WI38 (cell line): Measurements from ENCODE around the gene COL4A6.

Experiments used
- H3K4me3 ChIP-seq: 2 replicates; pipeline ENCODE4 v1.5.1; 2011; ENCODE audit warnings: low read depth, mild to moderate bottlenecking, control low read depth, low read length
- TF ChIP-seq, protein P1 (sequence below): IDR thresholded peaks from 2 replicates; pipeline ENCODE4 v1.5.1; 2012; ENCODE audit warnings: low read depth, mild to moderate bottlenecking, control low read depth, low read length

Gene COL4A6

DNA sequence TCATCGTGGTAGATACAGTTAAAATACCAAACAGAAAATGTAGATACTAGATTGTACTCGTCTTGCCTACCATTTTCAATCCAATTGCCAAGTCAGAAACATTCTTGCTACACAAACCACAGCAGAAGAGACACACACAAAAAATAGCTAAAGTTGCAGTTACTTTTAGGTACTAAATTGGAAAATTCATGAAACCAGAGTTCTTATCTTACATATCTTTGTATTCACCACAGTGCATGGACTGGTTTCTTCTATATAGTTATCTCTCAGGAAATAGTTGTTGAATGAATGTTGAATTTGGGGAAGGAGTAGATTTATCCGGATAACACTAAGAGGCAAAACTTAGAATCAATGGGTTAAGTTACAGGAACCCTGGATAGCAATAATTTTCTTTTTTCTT is 15.6 kb upstream of the COL4A6 start:
- TF ChIP-seq, protein P1, sequence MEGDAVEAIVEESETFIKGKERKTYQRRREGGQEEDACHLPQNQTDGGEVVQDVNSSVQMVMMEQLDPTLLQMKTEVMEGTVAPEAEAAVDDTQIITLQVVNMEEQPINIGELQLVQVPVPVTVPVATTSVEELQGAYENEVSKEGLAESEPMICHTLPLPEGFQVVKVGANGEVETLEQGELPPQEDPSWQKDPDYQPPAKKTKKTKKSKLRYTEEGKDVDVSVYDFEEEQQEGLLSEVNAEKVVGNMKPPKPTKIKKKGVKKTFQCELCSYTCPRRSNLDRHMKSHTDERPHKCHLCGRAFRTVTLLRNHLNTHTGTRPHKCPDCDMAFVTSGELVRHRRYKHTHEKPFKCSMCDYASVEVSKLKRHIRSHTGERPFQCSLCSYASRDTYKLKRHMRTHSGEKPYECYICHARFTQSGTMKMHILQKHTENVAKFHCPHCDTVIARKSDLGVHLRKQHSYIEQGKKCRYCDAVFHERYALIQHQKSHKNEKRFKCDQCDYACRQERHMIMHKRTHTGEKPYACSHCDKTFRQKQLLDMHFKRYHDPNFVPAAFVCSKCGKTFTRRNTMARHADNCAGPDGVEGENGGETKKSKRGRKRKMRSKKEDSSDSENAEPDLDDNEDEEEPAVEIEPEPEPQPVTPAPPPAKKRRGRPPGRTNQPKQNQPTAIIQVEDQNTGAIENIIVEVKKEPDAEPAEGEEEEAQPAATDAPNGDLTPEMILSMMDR: no peak

DNA sequence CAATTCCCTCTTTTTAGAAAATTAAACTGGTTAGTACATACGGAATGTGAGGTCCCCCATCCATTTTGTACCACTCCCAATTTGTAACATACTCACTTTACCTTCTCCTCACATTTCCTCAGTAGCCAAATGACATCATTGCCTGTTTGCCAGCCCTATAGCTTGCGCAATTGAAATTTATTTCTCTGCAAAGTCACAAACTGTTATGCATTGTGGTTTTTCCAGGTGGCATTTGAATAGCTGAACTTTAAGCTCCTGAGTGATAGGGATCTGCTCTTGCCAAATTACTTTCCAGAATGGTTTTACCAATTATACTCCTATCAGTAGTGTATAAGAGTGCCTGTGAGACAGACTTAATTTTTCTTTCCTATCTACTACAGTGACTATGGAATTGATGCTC is 9.1 kb upstream of the COL4A6 start:
- TF ChIP-seq, protein P1: no peak

More for the DNA sequence above, 15.6 kb upstream of the COL4A6 start:
- no peak overlapping the region for H3K4me3 ChIP-seq

DNA sequence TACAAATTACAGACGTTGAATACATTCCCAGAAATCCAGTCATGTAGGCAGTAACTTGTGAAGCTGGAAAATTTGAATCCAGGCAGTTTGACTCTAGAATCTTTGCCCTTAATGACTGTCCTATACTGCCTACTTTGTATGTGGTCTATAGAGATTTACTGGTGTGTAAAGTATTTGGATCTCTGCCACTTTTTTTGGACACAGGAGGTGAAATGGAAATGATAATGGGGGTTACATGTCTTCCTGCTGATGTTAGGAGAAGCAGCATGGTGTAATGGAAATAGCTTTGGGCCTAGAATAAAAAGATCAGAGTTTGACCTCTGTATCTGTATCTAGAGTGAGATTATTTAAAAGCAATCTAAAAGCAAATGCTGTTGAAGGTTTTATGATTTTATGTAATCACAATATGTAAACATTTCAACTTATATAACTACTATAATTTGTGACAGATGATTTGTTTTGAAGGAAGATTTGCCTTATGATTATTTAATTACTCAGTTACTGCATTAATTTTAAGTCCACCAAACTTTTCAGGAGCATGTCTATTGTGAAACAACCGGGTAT is 4.8 kb upstream of the COL4A6 start:
- peak overlapping the region; percentile 76 for H3K4me3 ChIP-seq
- TF ChIP-seq, protein P1: no peak

More for the DNA sequence above, 9.1 kb upstream of the COL4A6 start:
- H3K4me3 ChIP-seq: no peak overlapping the region

DNA sequence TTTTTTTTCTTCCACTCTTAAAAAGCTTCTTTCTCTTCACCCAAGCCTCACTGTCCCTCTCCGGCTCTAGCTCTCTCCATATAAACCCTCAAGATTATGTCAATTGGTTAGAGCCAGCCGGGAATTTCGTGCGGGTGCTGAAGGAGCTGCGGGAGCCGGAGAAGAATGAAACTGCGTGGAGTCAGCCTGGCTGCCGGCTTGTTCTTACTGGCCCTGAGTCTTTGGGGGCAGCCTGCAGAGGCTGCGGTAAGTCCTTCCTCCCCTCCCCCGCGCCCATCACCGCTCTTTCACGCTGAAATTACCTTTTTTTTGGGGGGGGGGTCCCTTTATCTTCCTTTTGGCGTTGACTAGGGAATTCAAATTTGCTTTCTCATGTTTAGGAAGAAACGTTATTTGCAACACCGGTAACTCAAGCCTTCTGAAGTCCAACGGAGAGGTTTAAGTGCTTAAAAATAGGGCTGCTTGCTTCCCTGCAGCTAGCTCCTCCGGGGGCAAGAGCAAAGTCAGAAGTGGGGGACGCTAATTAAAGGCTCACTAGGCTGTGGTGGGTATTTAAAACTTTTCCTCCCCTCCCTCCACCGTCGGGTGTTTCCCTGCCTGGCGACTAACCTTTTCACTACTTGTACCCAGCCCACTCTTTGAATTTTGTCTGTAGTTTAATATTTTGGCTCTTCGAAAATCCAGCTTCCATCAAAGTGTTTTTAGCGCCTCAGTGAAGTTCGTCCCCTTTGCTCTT is 1.9 kb upstream of the COL4A6 start:
- TF ChIP-seq, protein P1: no peak
- H3K4me3 ChIP-seq: peak overlapping the region; percentile 76

DNA sequence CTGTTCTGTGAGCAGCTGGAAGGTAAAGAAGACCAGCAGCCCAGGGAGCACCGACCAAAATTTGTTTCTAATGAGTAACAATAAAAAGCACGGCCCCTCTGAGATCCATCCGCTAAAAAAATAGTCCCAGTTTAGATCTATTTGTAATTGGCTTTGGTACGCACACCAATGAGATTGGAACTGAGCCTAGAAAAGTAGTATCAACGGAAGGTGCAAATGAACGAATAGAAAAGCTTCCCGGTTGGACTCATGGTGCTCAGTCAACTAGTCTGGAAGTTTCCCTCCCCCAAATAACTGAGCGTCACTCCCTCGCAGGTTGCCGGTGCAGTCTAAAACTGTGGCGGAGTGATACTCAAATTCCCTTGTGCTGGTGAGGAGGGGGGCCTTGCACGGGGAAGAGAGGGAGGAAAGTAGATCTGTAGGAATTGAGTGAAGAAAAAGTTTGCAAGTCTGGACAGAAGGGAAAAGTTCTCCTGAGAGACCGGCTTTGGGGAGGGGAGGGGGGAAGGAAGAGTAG is 1.3 kb upstream of the COL4A6 start, which contains the start of gene COL4A5:
COL4A5 (plus strand) TSS at position 413 of the 517 bp plus-strand sequence. CDS start 288 bp downstream, outside the sequence.
- TF ChIP-seq, protein P1: no peak
- H3K4me3 ChIP-seq: peak within 1 kb of the TSS; percentile 76

DNA sequence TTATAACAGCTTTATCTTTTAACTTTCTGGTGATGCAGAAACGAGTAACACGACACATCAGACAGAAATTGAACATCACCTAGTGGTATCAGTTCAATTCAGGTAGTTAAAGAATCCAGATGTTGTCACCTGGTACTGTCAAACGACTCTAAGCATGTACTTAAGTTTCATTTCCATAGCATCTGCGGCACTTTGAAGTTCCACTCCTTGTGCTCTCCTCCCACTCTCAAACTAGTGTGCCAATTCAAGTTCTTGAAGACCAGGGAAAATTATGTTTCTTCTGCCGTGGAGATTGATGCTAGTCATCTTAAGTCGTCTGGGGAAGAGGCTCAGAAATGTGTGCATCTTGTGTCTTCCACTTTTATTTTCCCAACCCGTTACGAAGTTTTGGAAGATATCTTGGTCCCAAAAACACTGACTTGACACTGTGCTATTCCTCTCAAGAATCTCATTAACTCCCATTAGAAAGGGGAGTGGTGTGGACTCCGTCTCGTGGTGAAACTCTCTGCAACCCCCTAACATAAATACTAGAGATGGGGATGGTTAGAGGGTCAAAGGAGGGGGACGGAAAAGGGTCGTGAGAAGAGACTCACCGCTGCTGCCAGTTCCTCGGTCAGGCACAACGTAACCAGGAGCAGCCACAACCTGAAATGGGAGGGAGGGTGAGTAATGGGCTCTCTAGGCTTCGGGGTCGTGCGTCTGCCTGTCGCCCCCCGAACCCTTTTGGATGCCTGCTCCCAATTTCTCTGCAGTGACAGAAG is 693 bp downstream of the COL4A6 start:
- TF ChIP-seq, protein P1: no peak
- H3K4me3 ChIP-seq: peak overlapping the region; percentile 48
